Measurements from ENCODE around the gene HTR1D.
"Not testable (repeated sequence)": the region's sequence is repeated elsewhere in the genome, so short reads cannot be mapped to it uniquely, and the experiment has no call there.

Gene HTR1D

DNA sequence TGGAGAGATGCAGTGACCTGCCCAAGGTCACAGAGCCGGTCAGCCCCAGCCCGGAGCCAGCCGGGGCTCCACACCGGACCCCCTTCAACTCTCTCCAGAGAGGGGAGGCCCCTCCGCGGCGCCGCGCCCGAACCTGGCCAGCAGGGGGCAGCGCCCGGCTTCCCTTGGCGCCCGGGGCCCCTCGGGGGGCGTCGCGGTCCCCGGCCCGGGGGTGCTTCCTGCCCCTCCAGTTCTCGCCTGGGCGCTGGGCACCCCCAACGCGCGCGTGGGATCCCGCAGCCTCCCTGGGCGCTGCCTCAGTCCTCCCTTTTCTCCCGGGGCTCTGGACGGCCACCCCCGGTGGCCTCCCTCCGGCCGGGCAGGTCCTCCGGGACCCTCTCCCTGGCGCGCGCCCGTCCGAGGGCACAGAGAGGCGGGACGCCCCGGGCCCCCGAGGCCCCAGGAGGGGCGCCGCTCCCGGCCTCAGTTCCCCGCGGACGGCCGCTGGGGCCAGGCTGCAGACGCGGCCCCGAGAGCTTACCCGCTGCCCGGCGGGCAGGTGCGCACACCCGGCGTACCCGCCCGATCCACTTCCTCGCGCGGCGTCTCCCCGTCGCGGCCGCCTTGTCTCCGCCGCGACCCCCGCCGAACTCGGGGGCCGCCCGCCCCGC lies 406 bp downstream of the HTR1D start:
- peak; percentile 6 for DNase-seq

DNA sequence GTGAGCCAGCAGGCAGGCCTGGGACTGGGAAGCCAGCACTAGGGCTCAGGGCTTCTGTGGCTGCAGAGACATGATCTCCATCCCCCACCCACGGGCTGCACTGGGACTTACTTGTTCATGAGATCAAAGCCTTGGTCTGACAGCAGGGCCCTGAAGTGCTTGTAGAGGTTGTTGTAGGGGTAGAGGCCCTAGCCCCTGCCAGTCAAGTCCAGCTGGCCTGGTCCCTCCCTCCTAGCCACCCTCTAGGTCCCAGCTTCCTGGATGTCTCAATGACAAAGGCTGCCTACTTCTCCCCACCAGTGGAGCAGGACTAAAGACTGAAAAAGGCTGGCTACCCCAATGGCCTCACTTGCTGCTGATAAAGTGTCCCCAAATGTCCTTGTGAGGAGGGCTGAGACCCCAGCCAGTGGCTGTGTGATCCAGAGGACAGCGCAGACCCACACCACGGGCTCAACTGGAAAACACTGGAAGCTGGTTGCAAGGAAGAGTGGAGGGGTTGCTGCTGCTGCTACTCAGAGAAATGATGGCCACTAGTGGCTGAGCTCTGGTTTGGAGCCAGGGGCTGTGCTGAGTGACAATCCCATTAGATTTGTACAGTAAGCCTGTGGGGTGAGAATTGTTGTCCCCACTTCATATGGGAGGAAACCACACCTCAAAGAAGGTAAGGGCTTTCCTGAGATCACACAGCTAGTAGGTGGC lies 1.4 kb downstream of the HTR1D start:
- no peak for DNase-seq

DNA sequence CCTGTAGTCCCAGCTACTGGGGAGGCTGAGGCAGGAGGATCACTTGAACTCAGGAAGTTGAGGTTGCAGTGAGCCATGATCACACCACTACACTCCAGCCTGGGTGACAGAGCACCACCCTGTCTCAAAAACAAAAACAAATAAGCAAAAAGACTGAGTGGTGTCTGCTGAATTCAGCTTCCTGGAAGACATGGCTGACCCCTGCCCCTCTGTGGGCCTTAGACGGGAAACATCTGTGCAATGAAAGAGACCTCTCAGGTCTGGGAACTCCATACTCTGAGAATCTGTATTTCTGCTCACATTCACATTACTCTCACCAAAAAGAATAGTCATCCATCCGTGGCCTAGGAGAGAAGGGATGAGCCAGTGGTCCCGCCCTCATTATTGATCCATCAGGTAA lies 2.0 kb downstream of the HTR1D start:
- DNase-seq, result no peak

DNA sequence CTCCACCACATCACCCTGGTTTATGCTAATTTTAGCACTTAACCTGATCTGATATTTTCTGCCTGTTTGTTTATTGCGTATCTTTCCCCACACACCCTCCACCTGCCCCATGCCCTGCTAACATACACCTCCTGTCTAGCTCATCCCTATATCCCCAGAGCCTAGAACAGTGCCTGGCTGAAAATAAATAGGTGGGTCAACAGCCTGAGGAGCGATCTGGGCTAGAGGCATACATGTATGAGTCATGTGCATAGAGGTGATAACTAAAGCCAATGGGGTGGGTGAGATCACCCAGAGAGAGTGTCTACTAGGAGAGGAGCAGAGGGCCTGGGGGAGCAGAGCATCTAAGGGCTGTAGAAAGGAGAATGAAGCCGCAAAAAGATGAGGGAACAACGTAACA lies 2.7 kb downstream of the HTR1D start:
- no peak for DNase-seq

DNA sequence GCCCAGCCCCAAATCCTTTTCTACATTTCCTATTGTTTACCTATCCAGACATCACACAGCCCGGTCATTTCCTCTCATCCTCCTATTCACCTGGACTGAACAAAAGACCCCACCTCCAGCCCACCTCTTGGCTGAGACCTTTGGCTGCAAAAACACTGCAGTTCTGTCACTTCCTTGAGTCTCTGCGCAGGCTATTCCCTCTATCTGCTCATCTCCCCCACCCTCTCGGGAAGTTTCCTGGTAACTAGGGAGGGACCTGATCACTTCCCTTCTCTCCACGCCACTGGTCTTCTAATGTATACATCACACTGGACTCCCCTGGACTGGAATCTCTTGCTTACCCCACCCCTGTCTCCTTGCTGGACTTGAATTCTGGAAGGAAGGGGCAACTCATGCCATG lies 5.3 kb downstream of the HTR1D start:
- no peak for DNase-seq

DNA sequence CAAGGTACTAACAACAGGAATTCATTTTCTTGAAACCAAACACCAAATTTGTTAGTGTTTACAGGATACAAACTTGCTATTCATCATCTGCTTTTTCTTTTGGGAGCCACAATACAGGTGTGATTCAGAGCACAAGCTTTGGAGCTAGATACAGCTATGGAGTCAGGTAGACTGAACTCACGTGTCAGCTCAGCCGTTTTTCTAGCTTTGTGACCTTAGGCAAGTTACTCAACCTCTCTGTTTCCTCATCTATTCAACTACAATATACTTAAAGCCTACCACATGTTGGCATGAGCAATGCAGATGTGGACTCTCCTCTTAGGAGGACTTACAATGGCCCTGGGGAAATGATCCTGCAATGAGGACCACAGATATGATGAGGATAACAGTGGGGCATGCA lies 6.3 kb downstream of the HTR1D start:
- DNase-seq, result no peak

DNA sequence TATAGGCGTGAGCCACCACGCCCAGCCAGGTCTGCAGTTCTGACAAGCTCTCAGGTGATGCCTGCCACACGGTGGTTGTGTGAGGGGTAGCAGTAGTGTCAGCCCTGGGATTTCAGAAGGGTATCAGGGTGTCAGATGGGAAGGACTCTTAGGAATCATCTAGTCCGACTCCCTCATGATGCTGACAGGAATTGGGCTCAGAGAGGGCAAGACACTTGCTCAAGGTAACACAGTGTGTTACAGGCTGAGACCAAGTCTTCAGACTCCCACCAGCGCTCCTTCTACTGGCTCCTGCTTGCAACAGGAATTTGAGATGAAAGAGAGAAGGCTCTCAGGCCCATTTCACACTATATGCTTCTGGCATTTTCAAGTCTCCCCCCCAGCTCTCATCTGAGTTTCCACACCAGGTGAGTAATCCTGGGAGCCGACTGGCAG lies 6.9 kb downstream of the HTR1D start:
- DNase-seq, result peak; percentile 4

DNA sequence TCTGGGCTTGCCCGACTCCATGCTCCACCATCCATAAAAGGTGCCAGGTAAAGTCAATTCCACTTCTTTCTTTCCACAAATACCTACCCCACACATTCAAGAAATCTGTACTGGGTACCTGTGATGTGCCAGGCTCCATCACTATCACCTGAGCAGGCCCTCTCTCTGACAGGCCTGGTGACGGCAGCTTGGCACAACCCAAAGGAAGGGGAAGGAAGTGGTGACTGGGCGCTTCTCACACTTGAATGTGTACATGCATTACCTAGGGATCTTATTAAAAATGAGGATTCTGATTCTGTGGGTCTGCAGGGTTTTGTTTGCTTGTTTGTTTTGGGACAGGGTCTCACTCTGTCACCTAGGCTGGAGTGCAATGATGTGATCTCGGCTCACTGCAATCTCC lies 7.5 kb downstream of the HTR1D start:
- DNase-seq, result no peak

DNA sequence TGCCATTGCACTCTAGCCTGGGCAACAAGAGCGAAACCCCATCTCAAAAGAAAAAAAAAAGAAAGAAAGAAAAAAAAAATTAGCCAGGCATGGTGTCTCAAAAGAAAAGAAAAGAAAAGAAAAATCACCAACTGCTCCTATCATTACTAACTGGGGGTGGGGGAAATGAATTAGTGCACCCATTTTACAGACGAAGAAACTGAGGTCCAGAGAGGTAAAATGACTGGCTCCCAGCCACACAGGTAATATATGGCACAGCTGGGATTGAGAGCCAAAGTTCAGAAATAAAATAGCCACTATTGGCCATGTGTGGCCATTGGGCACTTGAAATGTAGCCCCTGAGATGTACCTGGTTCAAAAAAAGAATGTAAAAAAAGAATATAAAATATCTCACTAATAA lies 8.8 kb downstream of the HTR1D start:
- no peak for DNase-seq

DNA sequence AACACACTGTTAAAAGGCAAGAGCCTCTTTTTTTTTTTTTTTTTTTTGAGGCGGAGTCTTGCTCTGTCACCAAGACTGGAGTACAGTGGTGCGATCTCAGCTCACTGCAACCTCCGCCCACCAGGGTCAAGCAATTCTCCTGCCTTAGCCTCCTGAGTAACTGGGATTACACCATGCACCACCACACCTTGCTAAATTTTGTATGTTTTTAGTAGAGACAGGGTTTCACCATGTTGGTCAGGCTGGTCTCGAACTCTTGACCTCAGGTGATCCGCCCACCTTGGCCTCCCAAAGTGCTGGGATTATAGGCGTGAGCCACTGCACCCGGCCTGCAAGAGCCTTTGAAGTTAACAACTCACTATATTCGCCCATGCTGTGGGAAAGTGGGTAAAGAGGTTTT lies 9.6 kb downstream of the HTR1D start:
- not testable (repeated sequence) for DNase-seq

DNA sequence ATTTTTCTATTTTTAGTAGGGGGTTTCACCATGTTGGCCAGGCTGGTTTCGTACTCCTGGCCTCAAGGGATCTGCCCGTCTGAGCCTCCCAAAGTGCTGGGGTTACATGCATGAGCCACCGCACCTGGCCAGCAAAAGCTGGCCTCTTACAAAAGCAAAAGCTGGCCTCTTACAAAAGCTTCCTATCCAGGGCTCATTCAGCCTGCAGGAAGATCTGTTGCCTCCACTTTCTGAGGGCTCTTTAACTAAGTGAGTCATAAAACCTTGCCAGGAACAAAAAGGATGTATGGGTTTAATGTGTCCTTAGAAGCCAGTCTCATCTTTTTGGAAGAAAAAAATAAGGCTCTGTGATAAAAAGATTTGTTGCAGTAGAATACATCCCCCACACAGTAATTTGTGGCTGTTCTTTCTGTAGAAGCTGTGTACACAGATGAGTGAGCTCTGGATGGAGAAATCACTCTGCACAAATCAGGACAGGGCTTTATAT lies 15.0 kb downstream of the HTR1D start:
- no peak for DNase-seq

DNA sequence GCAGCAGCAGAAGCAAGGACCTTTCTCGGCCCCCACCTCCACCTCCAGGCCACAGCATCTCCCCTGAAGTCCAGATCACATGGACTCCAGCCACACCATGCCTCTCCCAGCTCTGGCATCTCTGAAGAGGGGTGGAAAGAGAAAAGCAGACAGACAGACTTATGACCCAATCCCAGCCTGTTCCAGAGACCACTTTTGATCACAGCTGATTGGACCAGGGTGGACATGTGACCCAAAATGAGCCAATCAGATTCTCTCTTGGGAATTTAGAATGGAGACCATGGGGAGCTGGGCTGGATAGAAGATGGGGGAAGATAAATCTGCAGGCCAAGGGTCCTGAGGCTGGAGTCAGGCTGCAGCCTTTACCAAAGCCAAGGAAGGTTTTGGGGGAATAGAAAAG lies 16.4 kb downstream of the HTR1D start:
- no peak for DNase-seq

DNA sequence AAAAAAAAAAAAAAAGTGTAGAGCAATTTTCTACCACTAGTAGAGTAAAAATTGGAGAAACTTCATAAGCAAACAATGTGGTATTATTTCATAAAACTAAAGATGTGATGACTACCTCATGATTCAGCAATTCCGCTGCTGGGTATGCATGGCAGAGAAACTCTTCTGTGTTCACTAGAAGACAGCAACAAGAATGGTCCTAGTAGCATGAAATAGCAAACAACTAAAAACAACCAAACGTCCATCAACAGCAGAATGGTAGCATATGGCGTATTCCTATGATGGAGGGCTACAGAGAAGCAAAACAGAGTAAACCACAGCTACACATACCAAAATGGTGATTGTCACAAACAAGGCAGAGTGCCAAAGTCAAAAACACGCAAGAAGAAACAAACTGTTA lies 18.9 kb downstream of the HTR1D start:
- peak; percentile 11 for DNase-seq

DNA sequence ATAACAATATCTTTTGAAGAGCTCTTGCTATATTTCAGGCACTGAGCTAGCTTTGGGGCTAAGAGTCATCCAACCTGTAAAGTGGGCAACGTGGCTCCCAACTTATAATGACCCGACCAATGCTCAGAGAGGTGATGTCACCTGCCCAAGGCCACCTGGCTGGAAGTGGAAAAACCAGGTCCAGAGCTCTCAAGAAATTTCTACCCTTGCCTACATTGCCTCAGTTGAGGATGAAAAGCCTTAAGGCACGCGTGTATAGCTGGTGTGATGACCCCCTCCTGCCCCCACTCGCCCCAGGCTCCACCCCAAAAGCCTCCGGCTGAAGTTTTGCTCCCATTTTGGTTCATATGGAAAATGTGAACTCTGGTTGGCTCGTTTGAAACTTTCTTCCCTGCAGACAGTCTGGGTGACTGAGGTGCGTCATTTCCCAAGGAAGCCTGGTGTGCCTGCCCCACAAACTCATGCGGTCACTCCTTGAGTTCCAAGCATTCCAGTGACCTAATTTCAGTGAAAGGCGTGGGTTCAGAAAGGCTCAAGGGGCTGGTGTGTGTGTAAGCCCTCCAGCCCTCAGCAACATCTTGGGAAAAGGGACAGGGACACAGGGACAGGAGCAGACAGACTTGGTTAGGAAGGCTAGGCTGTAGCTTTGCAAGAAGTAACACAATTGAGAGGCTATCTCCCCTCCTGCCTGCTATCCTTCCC lies 20.5 kb downstream of the HTR1D start:
- no peak for DNase-seq

DNA sequence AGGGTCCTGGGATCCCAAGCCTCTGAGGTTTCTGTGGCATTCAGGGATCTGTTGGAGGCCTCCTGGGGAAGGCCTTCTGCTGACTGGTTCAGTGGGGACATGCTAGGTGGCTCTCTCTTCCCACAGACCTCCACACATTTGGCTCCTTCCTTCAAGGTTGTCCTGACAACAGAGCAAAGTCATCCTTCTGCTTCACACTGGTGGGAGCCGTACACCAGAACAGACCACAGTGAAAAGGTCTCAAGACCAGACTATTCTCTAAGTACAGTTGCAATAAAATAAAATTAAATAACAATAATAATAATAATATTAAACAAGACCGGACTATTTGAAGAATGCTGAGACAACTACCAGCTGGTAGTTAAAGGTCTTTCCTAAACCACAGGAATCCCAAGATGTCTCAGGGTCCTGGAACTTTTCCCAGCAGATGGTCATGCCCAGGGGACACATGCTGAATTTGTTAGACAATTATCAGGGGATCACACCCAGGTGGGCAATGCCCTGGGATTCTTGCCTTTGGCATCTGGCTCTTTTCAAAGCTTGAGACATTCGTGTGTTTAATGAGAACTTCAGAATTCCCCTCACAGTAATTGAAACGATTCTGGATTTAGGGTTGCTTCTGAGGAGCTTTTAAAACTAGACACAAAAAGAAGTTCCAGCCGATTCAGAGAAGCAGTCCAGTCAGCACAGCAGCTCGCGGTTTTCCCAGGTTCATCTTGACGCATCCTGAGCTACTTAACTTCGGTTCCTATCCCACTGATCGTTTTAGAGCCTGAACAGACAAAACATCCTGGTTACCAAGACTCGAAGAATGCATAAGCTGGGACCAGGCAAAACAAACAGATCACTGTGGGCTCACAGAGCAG lies 22.9 kb downstream of the HTR1D start:
- no peak for DNase-seq

DNA sequence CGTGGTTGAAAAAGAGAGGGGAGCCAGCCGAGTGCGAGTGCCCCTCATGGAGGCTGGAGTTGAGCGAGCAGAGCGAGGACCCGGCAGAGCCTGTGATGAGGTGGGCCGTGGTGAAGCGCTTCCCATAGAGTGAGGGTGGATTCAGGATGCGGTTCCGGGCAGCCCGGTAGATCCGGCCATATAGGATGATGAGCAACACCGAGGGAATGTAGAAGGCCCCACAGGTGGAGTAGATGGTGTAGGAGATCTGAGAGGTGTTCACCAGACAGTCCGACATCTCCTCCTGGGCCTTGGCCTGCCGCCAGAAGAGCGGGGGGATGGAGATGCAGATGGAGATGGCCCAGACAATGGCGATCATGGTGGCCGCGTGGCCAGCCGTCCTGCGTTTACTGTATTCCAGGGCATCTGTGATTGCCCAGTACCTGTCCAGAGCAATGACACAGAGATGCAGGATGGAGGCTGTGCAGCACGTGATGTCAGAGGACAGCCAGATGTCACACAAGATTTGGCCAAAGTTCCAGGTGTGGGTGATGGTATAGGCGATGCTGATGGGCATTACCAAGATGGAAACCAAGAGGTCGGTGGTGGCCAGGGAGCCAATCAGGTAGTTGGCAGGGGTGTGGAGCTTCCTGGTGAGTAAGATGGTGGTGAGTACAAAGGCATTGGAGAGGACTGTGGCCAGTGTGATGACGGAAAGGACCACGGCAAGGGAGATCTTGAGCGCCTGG lies 23.7 kb downstream of the HTR1D start:
- no peak for DNase-seq

DNA sequence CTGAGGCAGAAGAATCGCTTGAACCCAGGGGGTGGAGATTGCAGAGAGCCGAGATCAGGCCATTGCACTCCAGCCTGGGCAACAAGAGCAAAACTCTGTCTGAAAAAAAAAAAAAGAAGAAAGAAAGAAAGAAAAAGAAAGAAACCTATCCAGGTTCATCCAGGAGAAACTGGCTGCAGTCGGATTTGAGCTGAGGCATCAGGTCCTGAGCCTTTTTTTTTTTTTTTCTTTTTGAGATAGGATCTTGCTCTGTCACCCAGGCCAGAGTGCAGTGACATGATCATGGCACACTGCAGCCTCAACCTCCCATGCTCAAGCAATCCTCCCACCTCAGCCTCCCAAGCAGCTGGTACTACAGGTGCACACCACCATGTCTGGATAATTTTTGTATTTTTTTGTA lies 26.1 kb downstream of the HTR1D start:
- DNase-seq, result no peak

DNA sequence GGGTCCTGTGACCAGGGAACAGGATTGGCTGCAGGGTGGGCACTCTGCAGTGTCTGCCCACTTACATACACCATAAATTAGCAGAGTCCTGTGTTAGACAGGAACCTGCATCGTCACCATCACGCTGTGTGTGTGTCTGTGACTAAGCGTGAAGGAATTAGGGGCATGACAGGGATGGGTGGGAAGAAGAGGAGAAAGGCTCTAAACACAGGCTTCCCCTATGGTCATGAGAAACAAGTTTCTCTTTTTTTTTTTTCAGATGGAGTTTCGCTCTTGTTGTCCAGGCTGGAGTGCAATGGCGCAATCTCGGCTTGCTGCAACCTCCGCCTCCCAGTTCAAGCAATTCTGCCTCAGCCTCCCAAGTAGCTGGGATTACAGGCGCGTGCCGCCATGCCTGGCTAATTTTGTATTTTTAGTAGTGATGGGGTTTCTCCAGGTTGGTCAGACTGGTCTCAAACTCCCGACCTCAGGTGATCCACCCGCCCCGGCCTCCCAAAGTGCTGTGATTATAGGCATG lies 28.3 kb downstream of the HTR1D start:
- not testable (repeated sequence) for DNase-seq

DNA sequence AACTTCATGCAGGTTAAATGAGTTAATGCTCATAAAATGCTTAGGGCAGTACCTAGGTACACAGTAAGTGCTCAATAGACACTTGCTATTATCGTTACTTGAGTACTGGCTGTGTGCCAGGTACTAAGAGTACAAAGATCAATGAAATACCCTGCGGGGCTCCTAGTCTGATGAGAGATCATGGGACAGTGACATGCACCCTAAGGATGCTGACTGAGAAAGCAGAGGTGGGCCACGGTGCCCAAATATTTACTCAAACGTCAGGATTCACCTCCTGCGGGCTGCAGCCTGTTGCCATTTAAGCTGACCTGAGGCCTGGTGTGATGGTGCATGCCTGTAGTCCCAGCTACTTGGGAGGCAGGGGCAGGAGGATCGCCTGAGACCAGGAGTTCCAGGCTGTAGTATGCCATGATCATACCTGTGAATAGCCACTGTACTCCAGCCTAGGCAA lies 28.8 kb downstream of the HTR1D start:
- no peak for DNase-seq

DNA sequence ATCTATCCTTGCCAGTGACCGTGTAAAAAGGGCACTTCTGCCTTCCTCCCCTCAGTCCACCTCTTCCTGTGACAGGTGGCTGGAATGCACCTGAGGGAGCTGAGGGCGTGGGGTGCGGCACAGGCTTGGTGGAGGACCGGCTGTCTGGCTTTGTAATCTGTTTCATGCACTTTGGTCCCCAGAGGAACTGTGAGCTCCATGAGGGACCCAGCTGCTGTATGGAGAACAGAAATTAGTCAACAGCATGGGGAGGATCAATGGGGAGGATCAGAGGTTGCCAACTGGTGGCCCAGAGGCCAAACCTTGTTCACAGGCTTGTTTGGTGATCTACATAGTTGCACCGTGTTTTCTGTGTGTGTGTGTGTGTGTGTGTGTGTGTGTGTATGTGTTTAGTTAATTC lies 29.7 kb downstream of the HTR1D start:
- no peak for DNase-seq

DNA sequence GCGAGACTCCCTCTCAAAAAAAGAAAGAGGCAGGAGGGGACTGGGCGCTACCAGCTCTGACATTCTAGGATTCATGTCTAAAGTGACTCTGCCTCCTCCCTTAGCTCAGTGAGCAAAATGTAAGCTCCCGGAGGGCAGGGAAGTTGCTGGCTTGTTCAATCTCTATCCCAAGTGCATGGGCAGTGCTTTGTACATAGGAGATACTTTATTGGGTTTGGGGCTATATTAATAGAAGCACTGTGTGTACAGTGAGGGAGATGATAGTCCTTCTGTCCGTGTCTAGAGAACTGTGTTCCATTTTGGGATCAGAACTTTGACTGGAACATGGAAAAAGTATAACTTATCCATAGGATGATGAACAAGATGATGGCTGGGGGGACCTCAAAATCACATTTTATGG lies 31.9 kb downstream of the HTR1D start:
- DNase-seq, result no peak
